Endothelial cell (in vitro differentiated cells): ENCODE measurements around the gene DUSP6. TPM values are rescaled to one million over a fixed set of nuclear protein-coding genes. Genes with fewer than 3 reads are reported as not detected.

Experiments used
- DNase-seq: peaks from one replicate; pipeline ENCODE4 v3.0.0; 2021; ENCODE audit warnings: low spot score
- H3K27ac Mint-ChIP-seq: one replicate; pipeline ENCODE4 v1.8.0; 2021; ENCODE audit warnings: mixed read lengths, inconsistent platforms; ENCODE audit not compliant: unreplicated experiment
- H3K27me3 Mint-ChIP-seq: one replicate; pipeline ENCODE4 v1.8.0; 2021; ENCODE audit warnings: mild to moderate bottlenecking, moderate library complexity, mixed read lengths, inconsistent platforms; ENCODE audit not compliant: unreplicated experiment
- H3K36me3 Mint-ChIP-seq: one replicate; pipeline ENCODE4 v1.8.0; 2021; ENCODE audit warnings: mild to moderate bottlenecking, low read depth, mixed read lengths, inconsistent platforms; ENCODE audit not compliant: unreplicated experiment
- H3K4me1 Mint-ChIP-seq: one replicate; pipeline ENCODE4 v1.8.0; 2021; ENCODE audit warnings: mild to moderate bottlenecking, mixed read lengths, inconsistent platforms; ENCODE audit not compliant: unreplicated experiment
- H3K4me3 Mint-ChIP-seq: one replicate; pipeline ENCODE4 v1.8.0; 2021; ENCODE audit warnings: mild to moderate bottlenecking, mixed read lengths, inconsistent platforms; ENCODE audit not compliant: unreplicated experiment
- H3K9me3 Mint-ChIP-seq: one replicate; pipeline ENCODE4 v1.8.0; 2021; ENCODE audit warnings: mixed read lengths, inconsistent platforms; ENCODE audit not compliant: unreplicated experiment
- CTCF ChIP-seq: fragments of 200-600 bp; sonication (generic); IDR thresholded peaks from one replicate; pipeline ENCODE4 v1.5.0; 2021; ENCODE audit warnings: antibody characterized with exemption; ENCODE audit not compliant: unreplicated experiment
- total RNA-seq: library from RNA; stranded (reverse); fragmentation: NEBNext Ultra II Directional; extraction: Animal tissue kit (Norgen Biotek cat#: 25700); gene quantifications from one replicate; pipeline ENCODE4 v1.2.1, GENCODE V29; 2021; ENCODE audit not compliant: unreplicated experiment

DUSP6 gene
- total RNA-seq, 1 donor from 2014 or later, result 232 TPM

- peaks cover 48% of the 10 kb centered on the region for H3K4me1 Mint-ChIP-seq
- peaks cover 50% of the 10 kb centered on the region for H3K27me3 Mint-ChIP-seq
- H3K4me3 Mint-ChIP-seq, result peak overlapping the region; percentile 92
Observed at GRCh38 chr12:89353823-89354611, 1.7 kb upstream of the DUSP6 start.

GRCh38 chr12:89353188-89353822 lies 1.0 kb upstream of the DUSP6 start:
- no peaks in the 10 kb centered on the region for H3K9me3 Mint-ChIP-seq
- peak overlapping the region; percentile 99 for H3K27ac Mint-ChIP-seq
- DNase-seq, result peak; percentile 84
- H3K4me3 Mint-ChIP-seq, result peak overlapping the region; percentile 100
- peaks cover 52% of the 10 kb centered on the region for H3K4me1 Mint-ChIP-seq
- TF ChIP-seq CTCF, result no peak
- H3K36me3 Mint-ChIP-seq, result peaks cover 45% of the 10 kb centered on the region
- peaks cover 52% of the 10 kb centered on the region for H3K27me3 Mint-ChIP-seq

More at GRCh38 chr12:89353823-89354611, 1.7 kb upstream of the DUSP6 start:
- TF ChIP-seq CTCF, result no peak
- Mint-ChIP-seq H3K9me3 (no peaks in the 10 kb centered on the region), H3K36me3 (peaks cover 37% of the 10 kb centered on the region), H3K27ac (peak overlapping the region; percentile 97)
- DNase-seq, result peak; percentile 81

GRCh38 chr12:89352242-89352491 lies 134 bp downstream of the DUSP6 start:
- Mint-ChIP-seq H3K36me3 (peaks cover 56% of the 10 kb centered on the region), H3K4me1 (peaks cover 58% of the 10 kb centered on the region), H3K9me3 (no peaks in the 10 kb centered on the region), H3K27ac (peak overlapping the region; percentile 99), H3K4me3 (peak overlapping the region; percentile 100), H3K27me3 (peaks cover 57% of the 10 kb centered on the region)
- DNase-seq, result no peak
- no peak for TF ChIP-seq CTCF

GRCh38 chr12:89351489-89352241 lies 636 bp downstream of the DUSP6 start:
- H3K27ac Mint-ChIP-seq, result peak overlapping the region; percentile 99
- TF ChIP-seq CTCF, result no peak
- H3K27me3 Mint-ChIP-seq, result peaks cover 60% of the 10 kb centered on the region
- DNase-seq, result peak; percentile 36
- H3K4me3 Mint-ChIP-seq, result peak overlapping the region; percentile 100
- no peaks in the 10 kb centered on the region for H3K9me3 Mint-ChIP-seq
- H3K36me3 Mint-ChIP-seq, result peaks cover 58% of the 10 kb centered on the region
- peaks cover 62% of the 10 kb centered on the region for H3K4me1 Mint-ChIP-seq
